ENCODE results near the gene MEF2B. TPM values are rescaled to one million over a fixed set of nuclear protein-coding genes. Genes with fewer than 3 reads are reported as not detected.

MEF2B gene
- total and polyA plus RNA-seq, 10 of the 15 experiments (the other 5 are each of a cell fraction or from before 2014, with no cell fraction given) = 0.09 to 33.0 (median 8.9) TPM

GRCh38 chr19:19132912-19133311 lies 37.2 kb downstream of the MEF2B start:
- in situ Hi-C loops (cut with MboI) = no loop called here
- ATAC-seq = no peak
- peaks cover 6% of the 10 kb centered on the region for H3K79me2 ChIP-seq (ENCODE audit: control insufficient read depth, insufficient read depth, low read length)
- peaks cover 6% of the 10 kb centered on the region; the same call in 1 of the 2 replicates for H3K4me1 ChIP-seq (ENCODE audit: control insufficient read depth, insufficient read depth, low read length)
- no peaks in the 10 kb centered on the region for H3K36me3 ChIP-seq (ENCODE audit: control insufficient read depth in 2 of 2, insufficient read depth in 2 of 2, low read length in 1 of 2)
- no peak for FAIRE-seq
- TF ChIP-seq MYB (IDR thresholded peaks at IDR 0.05; ENCODE audit: borderline replicate concordance, low read depth, low read length) (no peak), RUNX3 (IDR thresholded peaks at IDR 0.05; ENCODE audit: low read length) (no peak), SREBF1 (IDR thresholded peaks at IDR 0.05; ENCODE audit: low read length) (no peak), BHLHE40 (IDR thresholded peaks at IDR 0.05; ENCODE audit: borderline replicate concordance in 1 of 2, low read depth in 2 of 2, low read length in 1 of 2) (no peak), CHD4 (IDR thresholded peaks at IDR 0.05) (no peak), BCL11A (IDR thresholded peaks at IDR 0.05; ENCODE audit: low read depth, low read length) (no peak), RCOR1 (conservative IDR thresholded peaks at IDR 0.05; ENCODE audit: low read depth, low read length) (no peak), RELB (IDR thresholded peaks at IDR 0.05; ENCODE audit: low read depth) (no peak), BRCA1 (IDR thresholded peaks at IDR 0.05; ENCODE audit: low read depth, low read length) (no peak)
- CTCF ChIA-PET = interaction anchor here (1.4 kb wide), 1 partner anchor 10 kb away, joined by 3 read pairs; no protein-coding TSS in a partner anchor
- H3K4me3 ChIP-seq = no peak overlapping the region
- POLR2A ChIA-PET = no interaction called here
- H3K27me3 ChIP-seq (replicated peaks in 1 of 2; ENCODE audit: control insufficient read depth in 2 of 2, insufficient read depth in 2 of 2, low read length in 1 of 2) = no peaks in the 10 kb centered on the region
- peaks cover 9% of the 10 kb centered on the region; the same call in 2 of the 3 replicates for H3K9me3 ChIP-seq (replicated peaks; ENCODE audit: control insufficient read depth, insufficient read depth, low read length)
- DNase-seq (ENCODE audit: low read depth, low spot score) = no peak
- SMC1A ChIA-PET (ENCODE audit: uncharacterized antibody, unreplicated experiment) = no interaction called here
- no peaks in the 10 kb centered on the region for H4K20me1 ChIP-seq (ENCODE audit: control insufficient read depth, insufficient read depth)
- H3K9ac ChIP-seq (ENCODE audit: control insufficient read depth, insufficient read depth, low read length) = no peak overlapping the region
- intact Hi-C loops (cut with micrococcal nuclease; ENCODE audit: unreplicated experiment) = no loop called here
- no TSS peak for BruUV-seq (replicated peaks)
- no peak overlapping the region for H3K27ac ChIP-seq (ENCODE audit: control insufficient read depth, insufficient read depth)
- no peak overlapping the region for H3K4me2 ChIP-seq (ENCODE audit: control insufficient read depth, insufficient read depth)
- 93% methylated on average over 12 of the region's 12 CpGs for WGBS (ENCODE audit: insufficient coverage, insufficient replicate concordance, low lambda C conversion rate, missing lambda C conversion rate)
- RAD21 ChIA-PET (ENCODE audit: unreplicated experiment) = no interaction called here
- H2AFZ ChIP-seq (ENCODE audit: control insufficient read depth, low read depth, low read length) = no peak overlapping the region
